ENCODE results near the gene CD81.

Gene CD81

DNA sequence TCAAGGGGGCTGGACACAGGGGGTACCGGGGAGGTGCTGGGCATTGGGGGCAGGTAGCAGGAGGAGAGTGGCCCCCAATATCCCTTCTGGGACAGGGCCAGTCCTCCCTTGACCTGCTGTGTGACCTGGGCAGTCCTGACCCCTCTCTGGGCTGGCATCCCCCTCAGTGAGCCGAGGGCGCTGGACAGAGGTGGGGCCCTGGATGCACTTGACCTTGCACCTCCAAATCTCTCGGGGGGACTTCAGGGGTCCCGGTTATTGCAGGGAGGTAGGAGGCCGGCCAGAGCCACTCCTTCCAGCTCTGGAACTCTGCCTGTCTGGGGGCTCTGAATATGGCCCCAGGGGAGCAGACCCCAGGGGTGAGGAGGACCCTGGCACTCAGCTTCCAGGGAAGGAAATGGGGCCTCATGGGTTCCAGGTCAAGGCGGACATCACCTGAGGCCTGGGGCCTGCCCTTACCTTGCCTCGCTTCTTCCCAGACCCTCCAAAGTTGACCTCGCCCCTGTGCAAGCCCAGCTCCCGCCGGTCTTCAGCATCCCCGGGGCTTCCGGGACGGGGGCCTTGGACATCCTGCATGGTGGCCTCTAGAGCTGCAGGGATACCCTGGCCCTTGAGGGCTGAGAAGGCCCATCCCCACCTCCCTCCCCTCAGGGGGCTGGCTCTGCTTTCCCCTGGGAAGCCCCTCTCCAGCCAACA is 45.5 kb downstream of the CD81 start:
- no peak for DNase-seq

DNA sequence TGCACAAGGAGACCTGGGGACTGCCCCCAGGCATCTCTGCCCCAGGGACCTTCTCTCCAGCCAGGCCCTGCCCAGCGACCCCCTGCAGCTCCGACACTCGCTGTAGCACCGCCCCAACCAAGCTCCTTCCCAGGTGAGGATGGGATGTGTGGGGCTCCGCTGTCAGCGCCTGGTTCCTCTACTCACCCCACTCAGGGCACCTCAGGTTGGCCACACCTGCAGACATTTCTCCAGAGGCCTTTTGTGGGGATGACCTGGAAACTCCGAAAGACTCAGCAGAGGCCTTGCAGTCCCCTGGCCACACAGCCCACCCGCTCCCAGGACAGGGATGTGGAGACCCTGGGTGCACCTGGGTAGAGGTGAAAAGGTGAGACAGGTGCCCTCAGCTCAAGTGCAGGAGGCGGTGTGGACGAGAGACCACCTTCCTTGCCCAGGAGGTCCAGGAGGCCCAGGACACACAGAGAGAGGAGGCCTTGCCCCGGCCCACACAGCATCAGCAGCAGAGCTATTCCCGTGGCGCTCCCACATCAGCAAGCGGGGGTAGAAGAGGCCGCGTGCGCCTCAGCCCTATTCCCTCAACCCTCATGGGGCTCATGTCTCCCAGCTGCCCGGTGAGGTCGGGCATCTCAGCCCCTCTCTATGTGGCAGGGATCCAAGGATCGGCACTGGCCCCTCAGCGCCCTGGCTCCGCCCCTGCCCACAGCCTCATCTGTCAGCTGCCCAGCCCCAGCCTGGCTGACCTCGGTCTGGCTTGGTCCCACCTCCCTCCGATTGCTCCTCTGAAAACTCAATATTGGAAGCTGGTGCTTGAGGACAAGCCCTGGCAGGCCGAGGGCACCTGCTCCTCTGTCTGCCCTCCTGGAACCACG is 46.3 kb downstream of the CD81 start:
- DNase-seq, result no peak

DNA sequence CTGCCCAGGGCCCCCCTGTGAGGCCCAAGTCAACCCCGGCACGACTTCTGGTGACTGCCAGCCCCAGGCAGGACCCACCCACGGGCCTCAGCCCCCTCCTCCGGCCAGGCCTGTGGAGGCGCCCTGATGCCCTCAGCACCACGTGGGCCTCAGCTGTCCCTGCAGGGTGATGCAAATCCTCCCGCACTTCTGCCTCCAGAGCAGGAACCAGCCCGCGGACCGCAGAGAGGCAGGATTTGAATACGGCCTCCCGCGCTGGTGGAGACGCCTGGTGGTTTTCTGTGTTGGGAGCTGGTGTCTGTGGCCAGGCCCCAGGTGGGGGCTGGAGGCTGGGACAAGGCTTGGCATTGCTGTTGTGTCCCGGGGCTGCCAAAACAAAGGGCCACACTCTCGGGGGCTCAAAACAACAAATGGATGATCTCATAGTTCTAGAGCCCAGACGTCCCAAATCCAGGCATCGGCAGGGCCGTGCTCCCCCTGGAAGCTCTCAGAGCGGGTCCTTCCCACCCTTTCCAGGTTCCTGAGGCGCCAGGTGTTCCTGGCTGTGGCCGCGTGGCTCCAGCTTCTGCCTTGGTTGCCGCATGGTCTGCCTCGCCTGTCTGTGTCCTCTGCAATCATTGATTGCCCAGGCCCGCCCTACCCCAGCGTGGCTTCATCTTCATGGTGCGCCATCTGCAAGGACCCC is 47.8 kb downstream of the CD81 start:
- DNase-seq, result no peak

DNA sequence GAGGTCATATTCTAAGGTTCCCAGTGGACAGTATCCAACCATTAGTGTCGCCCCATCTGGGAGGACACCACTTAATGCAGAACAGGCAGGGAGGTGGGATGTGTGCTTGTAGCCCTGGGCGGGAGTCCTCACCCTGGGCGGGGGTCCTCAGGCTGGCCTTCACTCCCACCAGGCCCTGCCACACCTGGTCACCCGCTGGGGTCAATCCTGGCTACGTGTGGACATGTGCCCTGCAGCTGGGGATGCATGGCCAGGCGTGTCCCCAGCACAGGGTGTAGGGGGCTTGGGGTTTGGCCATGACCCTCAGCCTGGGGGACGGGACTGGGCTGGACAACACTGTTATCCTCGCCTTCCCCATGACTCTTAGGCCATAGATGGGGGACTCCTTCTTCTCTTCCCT is 48.4 kb downstream of the CD81 start:
- DNase-seq, result no peak

DNA sequence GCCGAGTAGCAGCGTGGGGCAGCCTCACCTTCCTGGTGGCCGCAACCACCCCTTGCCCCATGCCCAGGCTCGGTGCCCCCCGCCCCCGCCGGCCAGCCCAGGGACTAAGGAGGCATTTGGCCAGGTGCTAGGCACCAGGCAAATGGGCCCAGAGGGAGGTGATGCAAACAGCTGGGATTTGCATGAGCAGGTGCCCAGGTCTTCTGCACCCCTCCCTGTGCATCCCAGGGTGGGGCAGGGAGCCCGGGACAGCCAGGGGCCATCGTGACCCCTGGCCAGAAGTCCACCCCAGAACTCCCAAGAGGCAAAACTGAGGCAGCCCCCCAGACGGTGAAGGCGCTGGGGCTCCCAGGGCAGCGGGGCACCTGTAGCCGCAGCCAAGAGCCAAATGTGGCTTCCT is 49.1 kb downstream of the CD81 start:
- no peak for DNase-seq

DNA sequence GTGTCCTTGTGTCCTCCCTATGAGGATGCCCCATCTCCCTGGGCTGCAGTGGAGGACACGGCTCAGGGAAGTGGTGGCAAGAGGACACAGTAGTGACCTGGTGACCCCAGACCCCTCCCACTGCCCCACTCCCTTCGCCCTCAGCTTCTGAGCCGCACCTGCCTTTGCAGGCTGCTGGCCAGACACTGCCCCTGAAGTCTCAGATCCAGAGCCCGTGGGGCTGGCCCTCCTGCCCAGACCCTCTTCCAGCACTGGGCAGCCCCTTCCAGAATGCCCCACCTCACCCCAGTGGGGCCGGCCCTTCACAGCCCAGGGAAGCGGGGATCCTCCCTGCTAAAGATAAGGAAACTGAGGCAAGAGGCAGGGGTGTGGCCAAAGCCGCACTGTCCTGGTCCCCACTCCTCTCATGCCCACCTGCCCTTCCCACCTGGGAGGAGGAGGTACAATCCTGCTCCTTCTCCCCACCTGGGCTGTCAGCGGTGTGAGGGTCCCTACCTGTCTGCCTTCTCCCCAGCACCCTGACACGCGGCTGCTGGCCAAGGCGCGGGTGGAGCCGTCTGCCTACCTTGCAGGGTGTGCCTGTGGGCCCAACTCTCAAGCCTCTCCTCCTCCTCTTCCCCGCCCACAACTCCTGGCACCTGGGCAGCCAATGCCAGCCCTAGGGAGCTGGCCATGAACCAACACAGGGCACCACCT is 49.9 kb downstream of the CD81 start:
- DNase-seq, result no peak

DNA sequence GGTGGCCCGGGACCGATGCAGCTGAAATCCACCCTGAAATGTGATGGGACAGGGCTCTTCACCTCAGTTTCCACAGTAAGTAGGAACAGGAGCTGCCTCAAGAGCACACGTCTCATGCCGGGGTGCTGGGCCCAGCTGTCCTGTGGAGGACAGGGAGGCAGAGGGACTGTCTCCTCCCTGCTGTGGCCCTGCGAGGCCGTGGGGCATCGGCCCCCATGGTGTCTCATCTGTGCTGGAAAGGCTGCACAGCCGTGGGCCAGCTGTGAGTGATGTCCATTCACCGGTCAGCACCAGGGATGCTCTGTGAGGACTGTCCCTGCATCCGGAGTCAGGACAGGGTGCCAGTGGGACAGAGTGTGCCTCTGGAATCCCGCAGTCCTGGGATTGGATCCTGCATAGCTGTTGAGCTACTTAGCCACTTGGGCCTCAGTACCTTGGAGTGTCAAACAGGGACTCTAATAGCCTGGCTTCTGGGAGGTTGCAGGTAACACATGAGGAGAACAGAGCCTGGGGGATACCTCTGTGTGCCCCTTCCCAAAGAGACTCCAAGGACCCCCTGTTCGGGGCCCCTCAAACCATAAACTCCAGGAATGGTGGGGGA is 50.7 kb downstream of the CD81 start:
- DNase-seq, result no peak

DNA sequence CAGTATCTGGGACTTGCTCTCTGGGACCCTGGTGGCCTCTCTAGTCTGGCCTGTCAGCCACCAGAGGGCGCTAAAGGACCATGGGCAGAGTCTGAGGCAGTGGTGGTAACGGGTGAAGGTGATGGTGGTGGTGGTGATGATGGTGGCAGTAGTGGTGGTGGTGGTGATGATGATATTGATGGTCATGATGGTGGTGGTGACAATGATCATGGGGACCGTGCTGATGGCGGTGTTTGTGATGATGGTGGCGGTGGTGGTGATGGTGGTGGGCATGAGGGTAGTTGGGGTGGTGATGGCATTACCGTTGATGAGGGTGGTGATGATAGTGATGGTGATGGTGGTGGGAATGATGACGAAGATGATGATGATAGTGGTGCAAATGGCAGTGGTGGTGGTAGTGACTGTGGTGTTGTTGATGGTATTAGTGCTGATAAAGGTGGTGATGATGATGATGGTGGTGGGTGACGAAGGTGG is 51.2 kb downstream of the CD81 start:
- DNase-seq, result peak; percentile 27 to 28

DNA sequence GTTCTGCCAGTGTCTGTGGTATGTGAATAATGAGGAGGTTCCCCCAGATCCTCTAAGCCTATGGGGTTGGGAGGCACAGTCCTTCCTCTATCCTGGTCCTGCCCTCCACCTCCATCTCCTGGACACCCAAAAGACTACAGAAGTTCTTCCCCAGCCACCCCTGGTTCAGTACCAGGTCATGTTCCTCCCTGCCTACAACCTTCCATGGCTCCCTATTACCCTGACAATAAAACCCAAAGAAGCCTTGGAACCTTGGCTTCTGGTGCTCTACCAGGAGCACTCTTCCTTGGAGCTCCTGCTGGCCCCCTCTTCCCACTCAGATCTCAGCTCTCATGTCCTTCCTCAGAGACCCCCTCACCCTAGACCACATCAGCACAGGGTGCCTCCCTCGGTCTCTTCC is 54.3 kb downstream of the CD81 start:
- DNase-seq, result no peak

DNA sequence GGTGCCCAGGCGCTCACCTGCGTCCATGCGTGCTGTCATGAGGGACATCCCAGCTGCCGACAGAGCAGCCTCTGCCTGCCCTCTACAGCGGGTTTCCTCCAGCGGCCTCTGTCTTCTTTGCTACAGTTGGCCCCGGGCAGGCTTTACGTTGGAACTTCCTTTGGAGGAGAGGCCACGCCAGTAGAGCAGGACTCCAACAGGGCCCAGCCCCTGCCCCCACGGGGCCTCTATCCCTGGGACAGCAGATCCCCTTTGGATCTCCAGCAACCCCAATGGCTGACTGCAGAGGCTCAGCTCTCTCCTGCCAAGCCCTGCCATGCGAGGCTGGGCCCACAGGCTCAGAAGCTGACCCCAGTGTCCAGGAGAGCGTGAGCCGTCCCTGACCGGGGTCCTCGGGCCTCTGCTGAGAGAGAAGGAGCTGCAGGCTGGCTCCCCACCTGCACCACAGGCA is 55.1 kb downstream of the CD81 start:
- DNase-seq, result no peak

DNA sequence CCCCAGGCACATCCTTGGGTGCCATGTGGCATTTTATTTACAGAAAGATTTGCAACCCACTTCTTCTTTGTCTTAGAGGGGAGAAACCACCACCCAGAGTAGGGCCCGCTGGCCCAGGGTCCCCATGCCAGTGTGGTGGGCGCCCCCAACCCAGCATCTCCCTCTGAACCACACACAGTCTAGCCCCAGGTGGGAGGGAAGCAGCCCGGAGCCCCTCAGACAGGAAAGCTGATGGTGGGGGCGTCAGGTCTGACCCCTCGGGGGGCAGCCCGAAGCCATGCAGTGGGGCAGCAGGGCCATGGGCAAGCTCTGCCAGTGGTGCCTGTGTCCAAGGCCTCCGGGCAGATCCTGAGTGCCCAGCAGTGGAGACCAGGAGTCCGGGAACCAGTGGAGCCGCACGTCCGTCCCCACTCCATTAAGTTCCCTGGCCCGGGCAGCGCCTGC is 55.5 kb downstream of the CD81 start:
- DNase-seq, result no peak

DNA sequence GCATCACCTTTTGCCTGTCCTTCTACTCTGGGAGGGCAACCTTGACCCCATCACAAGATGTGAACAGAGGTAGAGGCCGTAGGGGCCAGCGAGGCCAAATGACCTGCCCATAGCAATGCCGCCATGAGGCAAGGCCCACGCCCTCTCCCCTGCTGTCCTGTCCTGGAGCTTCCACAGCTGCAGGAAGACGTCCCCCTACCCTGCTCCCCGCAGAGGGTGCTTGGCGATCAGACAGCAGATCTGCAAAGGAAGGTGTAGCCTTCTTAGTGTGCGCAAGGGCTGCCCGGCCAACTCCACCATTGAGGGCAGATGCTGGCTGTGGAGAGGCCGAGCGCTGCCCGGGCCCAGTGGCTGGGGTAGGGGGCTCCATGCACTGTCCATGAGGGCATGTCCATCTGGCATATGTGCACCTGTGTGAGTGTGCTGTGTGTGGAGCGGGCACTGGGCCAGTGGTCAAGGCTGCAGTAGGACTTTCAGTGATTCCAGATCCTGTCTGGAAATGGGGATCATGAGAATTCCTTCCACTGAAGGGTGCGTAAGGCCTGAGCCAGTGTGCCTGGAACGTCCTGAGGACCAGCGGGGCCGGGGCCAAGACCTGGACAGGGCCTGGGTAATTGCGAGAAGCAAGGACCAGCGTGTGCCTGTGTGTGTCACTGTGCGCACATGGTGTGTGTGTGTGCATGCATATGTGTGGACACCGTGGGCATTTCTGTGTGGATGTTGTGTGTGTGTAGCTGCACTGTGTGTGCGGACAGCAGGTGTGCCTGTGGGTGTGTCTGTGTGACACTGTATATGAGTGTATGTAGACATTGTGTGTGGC is 56.2 kb downstream of the CD81 start:
- no peak for DNase-seq

DNA sequence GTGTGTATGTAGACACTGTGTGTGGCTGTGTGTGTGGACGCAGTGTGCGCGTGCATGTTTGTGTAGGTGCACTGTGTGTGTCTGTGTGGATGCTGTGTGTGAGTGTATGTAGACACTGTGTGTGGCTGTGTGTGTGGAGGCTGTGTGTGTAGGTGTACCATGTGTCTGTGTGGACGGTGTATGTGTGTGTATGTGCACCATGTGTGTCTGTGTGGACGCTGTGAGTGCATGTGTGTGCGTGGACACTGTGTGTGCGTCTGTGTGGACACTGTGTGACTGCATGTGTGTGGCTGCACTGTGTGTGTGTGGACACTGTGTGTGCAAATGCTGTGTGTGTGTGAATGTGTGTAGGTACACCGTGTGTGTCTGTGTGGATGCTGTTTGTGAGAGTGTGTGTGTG is 56.9 kb downstream of the CD81 start:
- no peak for DNase-seq

DNA sequence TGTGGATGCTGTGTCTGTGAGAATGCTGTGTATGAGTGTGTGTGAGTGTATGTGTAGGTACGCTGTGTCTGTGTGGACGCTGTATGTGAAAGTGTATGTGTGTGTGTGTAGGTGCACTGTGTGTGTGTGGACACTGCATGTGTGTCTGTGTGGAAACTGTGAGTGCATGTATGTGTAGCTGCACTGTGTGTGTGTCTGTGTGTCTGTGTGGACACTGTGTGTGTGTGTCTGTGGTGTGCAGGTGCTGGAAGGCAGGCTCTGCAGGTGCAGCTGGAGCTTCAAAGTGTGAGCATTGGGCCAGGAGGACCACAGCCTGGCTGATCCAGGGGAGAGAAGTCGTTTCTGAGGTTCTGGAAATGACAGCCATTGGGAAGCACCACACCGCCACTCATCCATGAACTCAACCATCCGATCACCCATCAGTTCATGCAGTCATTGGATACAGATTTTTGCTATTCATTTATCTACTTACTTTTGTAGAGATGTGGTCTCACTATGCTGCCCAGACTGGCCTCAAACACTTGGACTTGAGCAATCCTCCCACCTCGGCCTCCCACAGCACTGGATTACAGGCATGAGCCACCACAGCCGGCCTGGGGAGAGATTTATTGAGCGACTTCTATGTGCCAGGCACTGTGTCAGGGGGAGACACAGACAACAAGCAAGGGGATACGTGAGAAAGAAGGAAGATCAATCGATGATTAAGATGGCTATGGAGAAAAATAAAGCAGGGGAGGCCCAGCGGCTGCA is 57.6 kb downstream of the CD81 start:
- DNase-seq, result no peak

DNA sequence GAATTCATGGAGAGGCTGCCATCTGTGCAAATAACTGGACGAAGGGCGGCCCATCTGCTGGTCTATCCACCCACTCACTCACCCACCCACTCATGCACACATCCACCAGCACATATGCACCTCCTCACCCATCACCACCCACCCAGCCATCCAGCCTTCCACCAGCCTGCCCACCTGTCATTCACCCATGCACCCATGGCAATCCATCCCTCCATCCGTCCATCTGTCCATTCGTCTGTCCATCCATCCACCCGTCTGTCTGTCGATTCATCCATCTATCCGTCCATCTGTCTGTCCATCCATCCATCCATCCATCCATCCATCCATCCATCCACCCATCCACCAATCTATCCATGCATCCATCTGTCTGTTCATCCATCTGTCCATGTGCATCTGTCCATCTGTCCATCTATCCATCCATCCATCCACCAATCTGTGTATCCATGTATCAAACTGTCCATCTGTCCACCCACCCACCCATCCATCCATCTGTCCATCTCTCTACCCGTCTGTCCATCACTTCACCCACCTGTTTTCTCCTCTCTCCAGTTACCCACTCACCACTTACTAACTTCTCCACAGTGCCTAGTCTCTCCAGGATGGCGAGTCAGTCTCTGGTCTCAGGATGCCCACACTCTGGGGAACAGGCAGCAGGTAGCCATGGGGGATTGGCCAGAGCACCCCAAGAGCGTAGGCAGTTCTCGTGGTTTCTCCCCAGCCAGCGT is 58.3 kb downstream of the CD81 start:
- DNase-seq, result no peak

DNA sequence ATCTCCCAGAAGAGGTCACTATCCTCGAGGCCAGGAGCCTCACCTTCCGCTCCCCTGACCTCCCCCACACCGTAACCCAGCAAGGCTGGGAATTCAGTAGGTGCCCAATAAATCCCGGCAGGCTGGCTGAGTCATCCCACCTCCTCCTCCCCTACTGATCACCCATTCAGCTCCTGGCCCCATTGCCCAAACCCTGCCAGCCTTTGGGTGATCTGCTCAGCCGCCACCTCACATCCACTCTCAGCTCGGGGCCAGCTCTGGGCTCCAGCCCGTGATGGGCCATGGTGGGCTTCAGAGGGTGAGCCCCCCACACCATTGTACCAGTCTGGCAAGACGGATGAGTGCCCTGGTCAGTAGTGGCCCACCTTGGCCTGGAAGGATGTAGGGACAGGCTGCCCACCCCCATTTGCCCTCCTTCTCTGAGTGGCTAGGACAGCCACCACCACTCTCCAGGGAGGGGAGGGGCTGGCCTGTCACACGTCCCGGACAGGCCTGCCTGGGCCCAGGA is 59.0 kb downstream of the CD81 start:
- DNase-seq, result no peak

DNA sequence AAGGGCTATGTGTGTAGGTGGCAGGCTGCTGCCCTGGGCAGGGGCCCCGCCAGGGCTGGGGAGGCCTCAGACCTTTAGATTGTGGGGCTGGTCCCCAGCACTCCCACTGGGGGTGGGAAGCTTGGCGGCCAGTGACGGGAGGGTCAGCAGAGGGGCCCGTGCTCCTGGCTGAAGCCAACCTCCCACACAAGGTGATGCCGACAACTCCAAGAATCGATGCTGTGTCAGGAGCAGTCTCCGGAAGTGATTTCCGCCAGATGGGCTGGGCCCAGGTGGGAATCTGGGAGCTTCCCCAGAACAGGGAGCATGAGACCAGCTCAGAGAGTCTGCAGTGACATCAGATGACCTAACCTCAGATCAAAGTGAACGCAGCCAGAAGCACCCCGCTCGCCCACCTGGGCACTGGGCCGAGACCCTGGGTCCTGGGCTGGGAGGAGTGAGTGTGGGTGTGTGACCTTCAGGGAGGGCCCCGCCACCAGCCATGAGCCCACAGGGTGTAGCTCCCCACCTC is 59.5 kb downstream of the CD81 start:
- DNase-seq, result no peak

DNA sequence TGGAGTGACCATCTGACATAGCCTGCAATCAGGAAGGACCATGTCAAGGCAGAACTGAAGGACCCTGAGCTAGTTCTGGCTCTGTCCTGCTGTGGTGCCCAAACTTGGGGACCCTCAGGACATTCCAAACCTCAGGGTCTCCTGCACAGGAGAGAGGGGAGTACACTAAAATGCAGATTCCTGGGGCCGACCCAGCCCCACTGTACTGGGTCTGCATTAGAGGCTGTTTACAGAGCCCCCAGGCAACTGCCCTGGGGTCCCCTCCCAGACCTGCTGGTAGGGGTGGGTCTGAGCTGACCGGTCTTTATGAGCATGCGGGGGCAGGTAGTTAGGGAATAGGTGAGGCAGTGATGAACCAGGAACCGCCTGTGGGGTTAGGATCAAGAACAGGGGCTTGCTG is 60.4 kb downstream of the CD81 start:
- DNase-seq, result no peak

DNA sequence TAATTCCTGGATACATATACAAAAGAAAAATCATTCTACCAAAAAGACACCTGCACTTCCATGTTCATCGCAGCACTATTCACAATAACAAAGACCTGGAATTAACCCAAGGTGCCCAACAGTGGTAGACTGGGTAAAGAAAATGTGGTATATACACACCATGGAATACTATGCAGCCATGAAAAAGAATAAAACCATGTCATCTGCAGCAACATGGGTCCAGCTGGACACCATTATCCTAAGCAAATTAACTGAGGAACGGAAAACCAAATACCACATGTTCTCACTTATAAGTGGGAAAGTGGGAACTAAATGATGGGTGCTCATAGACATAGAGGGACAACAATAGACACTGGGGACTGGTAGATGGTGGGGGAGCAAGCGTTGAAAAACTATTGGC is 62.7 kb downstream of the CD81 start:
- no peak for DNase-seq

DNA sequence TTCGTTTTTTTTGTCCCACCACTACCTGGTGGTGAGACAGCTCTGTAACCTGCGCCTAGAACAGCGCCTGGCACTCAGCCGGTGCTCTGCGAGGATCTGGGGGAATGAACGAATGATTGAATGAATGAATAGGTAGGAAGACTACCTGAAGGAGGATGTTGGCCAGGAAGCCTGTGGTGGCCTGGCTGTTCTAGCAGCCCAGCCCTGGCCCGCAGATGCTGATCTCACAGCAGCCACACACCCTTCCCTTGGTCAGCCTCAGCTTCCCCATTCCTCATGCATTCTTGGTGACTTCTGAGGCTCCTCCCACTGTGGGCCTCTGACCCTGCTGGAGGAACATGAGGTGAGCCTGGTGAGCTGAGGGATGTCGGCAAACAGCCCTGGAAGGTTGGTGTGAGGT is 63.5 kb downstream of the CD81 start:
- DNase-seq, result no peak

Data from AML-193 (cell line).